Chondrocyte (in vitro differentiated cells): ENCODE data around the gene CNTD1. TPM values are rescaled to one million over a fixed set of nuclear protein-coding genes. Genes with fewer than 3 reads are reported as not detected.

Source experiments
- DNase-seq: peaks from one replicate; pipeline ENCODE4 v3.0.0; 2021; ENCODE audit warnings: mixed read lengths, low spot score
- H3K27ac Mint-ChIP-seq: one replicate; pipeline ENCODE4 v1.8.0; 2021; ENCODE audit warnings: mild to moderate bottlenecking, moderate library complexity, mixed read lengths; ENCODE audit not compliant: unreplicated experiment
- H3K27me3 Mint-ChIP-seq: 2 replicates; pipeline ENCODE4 v1.8.0; 2021; ENCODE audit warnings: low read depth, mixed read lengths
- H3K36me3 Mint-ChIP-seq: 2 replicates; pipeline ENCODE4 v1.8.0; 2021; ENCODE audit warnings: low read depth, mixed read lengths
- H3K4me1 Mint-ChIP-seq: 2 replicates; pipeline ENCODE4 v1.8.0; 2021; ENCODE audit warnings: low read depth, mild to moderate bottlenecking, mixed read lengths
- H3K4me3 Mint-ChIP-seq: one replicate; pipeline ENCODE4 v1.8.0; 2021; ENCODE audit warnings: mild to moderate bottlenecking, moderate library complexity, mixed read lengths; ENCODE audit not compliant: unreplicated experiment
- H3K9me3 Mint-ChIP-seq: 2 replicates; pipeline ENCODE4 v1.8.0; 2021; ENCODE audit warnings: low read depth, mixed read lengths
- CTCF ChIP-seq: fragments of 200-600 bp; sonication (generic); IDR thresholded peaks from 2 replicates; pipeline ENCODE4 v1.5.0; 2021; ENCODE audit warnings: antibody characterized with exemption, mild to moderate bottlenecking, moderate library complexity
- total RNA-seq: library from RNA; stranded (reverse); gene quantifications from 3 replicates; pipeline ENCODE4 v1.2.1, GENCODE V29; 2021

CNTD1 gene
- total RNA-seq, 1 donor from 2014 or later = not detected

GRCh38 chr17:42795061-42795460 is 3.6 kb upstream of the CNTD1 start:
- H3K4me1 Mint-ChIP-seq = peaks cover 21% of the 10 kb centered on the region
- H3K27ac Mint-ChIP-seq = no peak overlapping the region
- H3K27me3 Mint-ChIP-seq = no peaks in the 10 kb centered on the region
- H3K4me3 Mint-ChIP-seq = no peak overlapping the region
- H3K9me3 Mint-ChIP-seq = no peaks in the 10 kb centered on the region
- TF ChIP-seq CTCF = no peak
- DNase-seq = no peak
- H3K36me3 Mint-ChIP-seq = no peaks in the 10 kb centered on the region

GRCh38 chr17:42795465-42795864 is 3.2 kb upstream of the CNTD1 start:
- Mint-ChIP-seq H3K9me3 (no peaks in the 10 kb centered on the region), H3K27me3 (no peaks in the 10 kb centered on the region), H3K27ac (no peak overlapping the region), H3K4me1 (peaks cover 21% of the 10 kb centered on the region), H3K4me3 (no peak overlapping the region), H3K36me3 (no peaks in the 10 kb centered on the region)
- DNase-seq = no peak
- no peak for TF ChIP-seq CTCF

GRCh38 chr17:42796066-42796758 is 2.4 kb upstream of the CNTD1 start:
- Mint-ChIP-seq H3K27ac (no peak overlapping the region), H3K9me3 (no peaks in the 10 kb centered on the region), H3K4me3 (no peak overlapping the region), H3K27me3 (no peaks in the 10 kb centered on the region), H3K36me3 (no peaks in the 10 kb centered on the region), H3K4me1 (peaks cover 21% of the 10 kb centered on the region)
- DNase-seq = no peak
- TF ChIP-seq CTCF = no peak

- no peak for DNase-seq
- H3K4me1 Mint-ChIP-seq = peaks cover 21% of the 10 kb centered on the region
- no peak overlapping the region for H3K27ac Mint-ChIP-seq
- no peak for TF ChIP-seq CTCF
- H3K27me3 Mint-ChIP-seq = no peaks in the 10 kb centered on the region
- no peaks in the 10 kb centered on the region for H3K36me3 Mint-ChIP-seq
- peak overlapping the region; percentile 90 for H3K4me3 Mint-ChIP-seq
- H3K9me3 Mint-ChIP-seq = no peaks in the 10 kb centered on the region
These were observed 1.3 kb upstream of the CNTD1 start for GRCh38 chr17:42797067-42798007.

- no peak for TF ChIP-seq CTCF
- Mint-ChIP-seq H3K9me3 (no peaks in the 10 kb centered on the region), H3K27ac (peak overlapping the region; percentile 84), H3K4me1 (peaks cover 24% of the 10 kb centered on the region), H3K27me3 (no peaks in the 10 kb centered on the region), H3K4me3 (peak overlapping the region; percentile 90), H3K36me3 (no peaks in the 10 kb centered on the region)
- no peak for DNase-seq
These were observed 664 bp upstream of the CNTD1 start for GRCh38 chr17:42798011-42798382.
